ENCODE data around the gene PIK3R3. TPM values are rescaled to one million over a fixed set of nuclear protein-coding genes. Genes with fewer than 3 reads are reported as not detected.

PIK3R3 gene
- total and polyA plus RNA-seq, 2 experiments from 2014 or later, result 6.4 to 11.5 TPM

GRCh38 chr1:46039571-46040052 is 92.8 kb downstream of the PIK3R3 start:
- peak in 1 of 2 donors; percentile 82 for DNase-seq (ENCODE audit: low read depth in 1 of 2, low spot score in 1 of 2)
- TF ChIP-seq, protein P1, sequence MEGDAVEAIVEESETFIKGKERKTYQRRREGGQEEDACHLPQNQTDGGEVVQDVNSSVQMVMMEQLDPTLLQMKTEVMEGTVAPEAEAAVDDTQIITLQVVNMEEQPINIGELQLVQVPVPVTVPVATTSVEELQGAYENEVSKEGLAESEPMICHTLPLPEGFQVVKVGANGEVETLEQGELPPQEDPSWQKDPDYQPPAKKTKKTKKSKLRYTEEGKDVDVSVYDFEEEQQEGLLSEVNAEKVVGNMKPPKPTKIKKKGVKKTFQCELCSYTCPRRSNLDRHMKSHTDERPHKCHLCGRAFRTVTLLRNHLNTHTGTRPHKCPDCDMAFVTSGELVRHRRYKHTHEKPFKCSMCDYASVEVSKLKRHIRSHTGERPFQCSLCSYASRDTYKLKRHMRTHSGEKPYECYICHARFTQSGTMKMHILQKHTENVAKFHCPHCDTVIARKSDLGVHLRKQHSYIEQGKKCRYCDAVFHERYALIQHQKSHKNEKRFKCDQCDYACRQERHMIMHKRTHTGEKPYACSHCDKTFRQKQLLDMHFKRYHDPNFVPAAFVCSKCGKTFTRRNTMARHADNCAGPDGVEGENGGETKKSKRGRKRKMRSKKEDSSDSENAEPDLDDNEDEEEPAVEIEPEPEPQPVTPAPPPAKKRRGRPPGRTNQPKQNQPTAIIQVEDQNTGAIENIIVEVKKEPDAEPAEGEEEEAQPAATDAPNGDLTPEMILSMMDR (IDR thresholded peaks at IDR 0.05; ENCODE audit: low read depth, low read length), result no peak
- H3K36me3 ChIP-seq, result peaks cover 8% of the 10 kb centered on the region
- no peaks in the 10 kb centered on the region for H3K9me3 ChIP-seq (ENCODE audit: low read depth)
- peak overlapping the region; percentile 51 for H3K27ac ChIP-seq
- no peaks in the 10 kb centered on the region for H3K27me3 ChIP-seq
- H3K4me1 ChIP-seq (ENCODE audit: low read depth), result no peaks in the 10 kb centered on the region
- no peak overlapping the region for H3K4me3 ChIP-seq

DNA sequence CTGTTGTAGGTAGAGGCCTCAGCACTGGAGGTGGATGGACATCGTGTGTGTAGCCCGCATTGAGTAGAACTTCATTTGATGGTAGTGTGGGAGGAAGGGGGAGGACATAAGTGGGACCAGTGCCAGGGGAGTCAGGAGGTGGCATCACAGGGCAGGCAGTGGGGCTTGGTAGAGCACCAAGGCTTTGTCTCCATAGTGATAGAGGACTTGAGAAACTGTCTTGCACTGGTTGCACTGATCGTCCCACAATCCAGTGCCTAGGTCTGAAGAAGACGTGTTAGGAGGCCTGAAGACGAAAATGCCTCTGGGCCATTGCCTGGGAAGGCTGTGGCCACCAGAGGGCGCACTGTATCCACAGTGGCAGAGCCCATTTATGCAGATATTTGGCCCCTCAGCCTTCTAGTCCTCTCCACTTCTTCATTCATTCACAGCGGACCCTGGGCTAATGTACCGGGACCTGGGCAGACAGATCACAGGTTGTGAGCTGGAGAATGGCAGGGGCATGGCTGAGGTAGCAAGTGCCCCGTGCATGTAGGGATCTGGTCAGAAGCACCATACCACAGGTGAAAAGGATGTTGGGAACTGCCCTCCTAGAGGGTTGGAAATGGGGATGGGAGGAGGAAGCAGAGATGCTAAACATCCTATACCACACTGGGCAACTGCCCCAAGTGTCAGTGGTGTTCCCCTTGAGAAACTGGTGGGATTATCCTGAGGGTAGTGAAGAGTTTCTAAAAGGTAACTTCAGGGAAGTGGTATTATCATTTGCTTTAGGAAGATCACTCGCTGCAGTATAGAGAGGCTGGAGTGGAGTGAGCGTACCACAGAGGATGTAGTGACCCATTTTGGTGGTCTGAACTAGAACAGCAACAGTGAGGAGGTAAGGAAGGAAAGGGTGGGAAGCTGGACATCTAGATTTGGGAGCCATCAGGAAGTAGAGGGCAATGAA is 95.3 kb downstream of the PIK3R3 start:
- no peak overlapping the region for H3K27ac ChIP-seq

GRCh38 chr1:46034601-46035516 is 97.6 kb downstream of the PIK3R3 start:
- H3K9me3 ChIP-seq (ENCODE audit: low read depth), result no peaks in the 10 kb centered on the region
- TF ChIP-seq, protein P1 (IDR thresholded peaks at IDR 0.05; ENCODE audit: low read depth, low read length), result no peak
- no peak for DNase-seq (ENCODE audit: low read depth in 1 of 2, low spot score in 1 of 2)
- no peak overlapping the region for H3K4me3 ChIP-seq
- H3K27ac ChIP-seq, result peak overlapping the region; percentile 54
- no peaks in the 10 kb centered on the region for H3K27me3 ChIP-seq
- peaks cover 9% of the 10 kb centered on the region for H3K36me3 ChIP-seq
- H3K4me1 ChIP-seq (ENCODE audit: low read depth), result no peaks in the 10 kb centered on the region

More for the DNA sequence above, 95.3 kb downstream of the PIK3R3 start:
- no peak overlapping the region for H3K4me3 ChIP-seq
- DNase-seq (ENCODE audit: low read depth in 1 of 2, low spot score in 1 of 2), result peak; percentile 86 to 91
- no peaks in the 10 kb centered on the region for H3K36me3 ChIP-seq
- TF ChIP-seq, protein P1 (IDR thresholded peaks at IDR 0.05; ENCODE audit: low read depth, low read length), result peak; percentile 98
- no peaks in the 10 kb centered on the region for H3K9me3 ChIP-seq (ENCODE audit: low read depth)
- no peaks in the 10 kb centered on the region for H3K4me1 ChIP-seq (ENCODE audit: low read depth)
- H3K27me3 ChIP-seq, result no peaks in the 10 kb centered on the region

- Histone ChIP-seq H3K27ac (peak overlapping the region; percentile 48), H3K27me3 (no peaks in the 10 kb centered on the region)
These were observed 101.4 kb downstream of the PIK3R3 start for GRCh38 chr1:46030876-46031660.

More at GRCh38 chr1:46030876-46031660, 101.4 kb downstream of the PIK3R3 start:
- Histone ChIP-seq H3K4me1 (ENCODE audit: low read depth) (peaks cover 15% of the 10 kb centered on the region), H3K4me3 (no peak overlapping the region), H3K9me3 (ENCODE audit: low read depth) (no peaks in the 10 kb centered on the region), H3K36me3 (peaks cover 15% of the 10 kb centered on the region)
- TF ChIP-seq, protein P1 (IDR thresholded peaks at IDR 0.05; ENCODE audit: low read depth, low read length), result no peak
- DNase-seq (ENCODE audit: low read depth in 1 of 2, low spot score in 1 of 2), result no peak

All from cardiac muscle cell (in vitro differentiated cells and primary cell).